SJSA1 (cell line): ENCODE results near the gene B4GALT7. TPM values are rescaled to one million over a fixed set of nuclear protein-coding genes. Genes with fewer than 3 reads are reported as not detected.

Experiments
- DNase-seq, 2 experiments: peaks; one replicate each; pipeline ENCODE4 v3.0.0-alpha.2; 2015 to 2020; ENCODE audit warnings: low spot score in 2 of 2, low read depth in 1 of 2
- H3K27ac ChIP-seq: fragments of 250-450 bp; sonication (Bioruptor Pico); 2 replicates; pipeline ENCODE4 v1.5.1; 2020; ENCODE audit warnings: mild to moderate bottlenecking, moderate library complexity
- H3K27me3 ChIP-seq: fragments of 250-450 bp; sonication (Bioruptor Pico); replicated peaks from 2 replicates; pipeline ENCODE4 v1.5.1; 2020; ENCODE audit warnings: mild to moderate bottlenecking, moderate library complexity
- H3K36me3 ChIP-seq: fragments of 250-450 bp; sonication (Bioruptor Pico); 2 replicates; pipeline ENCODE4 v1.5.1; 2020; ENCODE audit warnings: mild to moderate bottlenecking
- H3K4me1 ChIP-seq: fragments of 250-450 bp; sonication (Bioruptor Pico); replicated peaks from 2 replicates; pipeline ENCODE4 v1.6.1; 2021; ENCODE audit warnings: mild to moderate bottlenecking
- H3K4me3 ChIP-seq: fragments of 250-450 bp; sonication (Bioruptor Pico); 2 replicates; pipeline ENCODE4 v1.5.1; 2020; ENCODE audit warnings: mild to moderate bottlenecking
- H3K9me3 ChIP-seq: fragments of 250-450 bp; sonication (Bioruptor Pico); replicated peaks from 2 replicates; pipeline ENCODE4 v1.5.1; 2020; ENCODE audit warnings: mild to moderate bottlenecking
- total RNA-seq: library from RNA; depleted of rRNA; stranded (reverse); fragments of >200 nt; shearing (Covaris generic); gene quantifications from 2 replicates; pipeline ENCODE4 v1.2.3, GENCODE V29; 2014

Gene B4GALT7
- total RNA-seq, 1 experiment from 2014 or later, result 53.0 TPM

GRCh38 chr5:177600508-177601018 is 631 bp downstream of the B4GALT7 start:
- DNase-seq, result peak; percentile 30 to 33
- H3K4me3 ChIP-seq, result peak overlapping the region; percentile 94
- H3K36me3 ChIP-seq, result peaks cover 26% of the 10 kb centered on the region
- peak overlapping the region; percentile 66 for H3K27ac ChIP-seq
- no peaks in the 10 kb centered on the region for H3K27me3 ChIP-seq
- no peaks in the 10 kb centered on the region for H3K9me3 ChIP-seq
- H3K4me1 ChIP-seq, result peaks cover 22% of the 10 kb centered on the region

- H3K27me3 ChIP-seq, result no peaks in the 10 kb centered on the region
- H3K36me3 ChIP-seq, result peaks cover 22% of the 10 kb centered on the region
- peak overlapping the region; percentile 94 for H3K4me3 ChIP-seq
- H3K4me1 ChIP-seq, result peaks cover 22% of the 10 kb centered on the region
- peak in 1 of 2 experiments; percentile 40 for DNase-seq
- H3K9me3 ChIP-seq, result no peaks in the 10 kb centered on the region
- no peak overlapping the region for H3K27ac ChIP-seq
Observed at GRCh38 chr5:177601126-177601525, 1.2 kb downstream of the B4GALT7 start.

- Histone ChIP-seq H3K27me3 (no peaks in the 10 kb centered on the region), H3K36me3 (peaks cover 16% of the 10 kb centered on the region), H3K27ac (no peak overlapping the region), H3K4me3 (no peak overlapping the region), H3K4me1 (peaks cover 22% of the 10 kb centered on the region), H3K9me3 (no peaks in the 10 kb centered on the region)
- DNase-seq, result peak in 1 of 2 experiments; percentile 49
Observed at GRCh38 chr5:177601577-177602457, 1.9 kb downstream of the B4GALT7 start.

GRCh38 chr5:177602458-177602830 is 2.5 kb downstream of the B4GALT7 start:
- Histone ChIP-seq H3K4me3 (no peak overlapping the region), H3K9me3 (no peaks in the 10 kb centered on the region), H3K4me1 (peaks cover 22% of the 10 kb centered on the region), H3K36me3 (peaks cover 22% of the 10 kb centered on the region), H3K27ac (no peak overlapping the region), H3K27me3 (no peaks in the 10 kb centered on the region)
- peak in 1 of 2 experiments; percentile 36 for DNase-seq

GRCh38 chr5:177603631-177604030 is 3.7 kb downstream of the B4GALT7 start:
- DNase-seq, result peak in 1 of 2 experiments; percentile 41
- H3K4me1 ChIP-seq, result peaks cover 18% of the 10 kb centered on the region
- no peak overlapping the region for H3K4me3 ChIP-seq
- peaks cover 34% of the 10 kb centered on the region for H3K36me3 ChIP-seq
- H3K27me3 ChIP-seq, result no peaks in the 10 kb centered on the region
- H3K27ac ChIP-seq, result no peak overlapping the region
- H3K9me3 ChIP-seq, result no peaks in the 10 kb centered on the region

GRCh38 chr5:177604116-177604521 is 4.2 kb downstream of the B4GALT7 start:
- peak in 1 of 2 experiments; percentile 51 for DNase-seq
- no peaks in the 10 kb centered on the region for H3K27me3 ChIP-seq
- H3K36me3 ChIP-seq, result peaks cover 39% of the 10 kb centered on the region
- H3K4me1 ChIP-seq, result peaks cover 17% of the 10 kb centered on the region
- no peak overlapping the region for H3K4me3 ChIP-seq
- no peaks in the 10 kb centered on the region for H3K9me3 ChIP-seq
- no peak overlapping the region for H3K27ac ChIP-seq

GRCh38 chr5:177604656-177605055 is 4.7 kb downstream of the B4GALT7 start:
- Histone ChIP-seq H3K9me3 (no peaks in the 10 kb centered on the region), H3K27me3 (no peaks in the 10 kb centered on the region), H3K4me1 (peaks cover 13% of the 10 kb centered on the region), H3K27ac (no peak overlapping the region), H3K4me3 (no peak overlapping the region), H3K36me3 (peaks cover 44% of the 10 kb centered on the region)
- peak in 1 of 2 experiments; percentile 45 for DNase-seq

- peaks cover 45% of the 10 kb centered on the region for H3K36me3 ChIP-seq
- H3K27ac ChIP-seq, result no peak overlapping the region
- no peaks in the 10 kb centered on the region for H3K27me3 ChIP-seq
- DNase-seq, result peak in 1 of 2 experiments; percentile 43
- H3K4me3 ChIP-seq, result no peak overlapping the region
- H3K4me1 ChIP-seq, result peaks cover 12% of the 10 kb centered on the region
- H3K9me3 ChIP-seq, result no peaks in the 10 kb centered on the region
Observed at GRCh38 chr5:177605078-177605477, 5.1 kb downstream of the B4GALT7 start.

- Histone ChIP-seq H3K4me1 (peaks cover 10% of the 10 kb centered on the region), H3K36me3 (peaks cover 43% of the 10 kb centered on the region), H3K4me3 (no peak overlapping the region), H3K27ac (no peak overlapping the region), H3K27me3 (no peaks in the 10 kb centered on the region), H3K9me3 (no peaks in the 10 kb centered on the region)
- peak in 1 of 2 experiments; percentile 38 for DNase-seq
Observed at GRCh38 chr5:177605667-177606066, 5.7 kb downstream of the B4GALT7 start.

GRCh38 chr5:177606071-177607051 is 6.4 kb downstream of the B4GALT7 start:
- Histone ChIP-seq H3K27ac (no peak overlapping the region), H3K4me1 (peaks cover 3% of the 10 kb centered on the region), H3K27me3 (no peaks in the 10 kb centered on the region), H3K36me3 (peaks cover 42% of the 10 kb centered on the region), H3K9me3 (no peaks in the 10 kb centered on the region), H3K4me3 (no peak overlapping the region)
- peak in 1 of 2 experiments; percentile 47 for DNase-seq

- H3K4me3 ChIP-seq, result no peak overlapping the region
Observed at GRCh38 chr5:177607115-177607451, 7.2 kb downstream of the B4GALT7 start.

GRCh38 chr5:177607452-177608192 is 7.7 kb downstream of the B4GALT7 start:
- no peaks in the 10 kb centered on the region for H3K9me3 ChIP-seq
- peak; percentile 66 to 84 for DNase-seq
- no peaks in the 10 kb centered on the region for H3K27me3 ChIP-seq
- no peak overlapping the region for H3K4me3 ChIP-seq
- H3K36me3 ChIP-seq, result peaks cover 37% of the 10 kb centered on the region
- no peaks in the 10 kb centered on the region for H3K4me1 ChIP-seq
- no peak overlapping the region for H3K27ac ChIP-seq

More at GRCh38 chr5:177607115-177607451, 7.2 kb downstream of the B4GALT7 start:
- Histone ChIP-seq H3K27ac (no peak overlapping the region), H3K27me3 (no peaks in the 10 kb centered on the region), H3K36me3 (peaks cover 37% of the 10 kb centered on the region), H3K4me1 (no peaks in the 10 kb centered on the region), H3K9me3 (no peaks in the 10 kb centered on the region)
- no peak for DNase-seq
